WTC11 (cell line): Measurements from ENCODE around the gene PIK3CB.

Source experiments
- CREB1 ChIP-seq: sonication (generic); formaldehyde crosslinking; IDR thresholded peaks from 2 replicates; pipeline ENCODE4 v1.8.0; 2023; ENCODE audit warnings: mild to moderate bottlenecking, missing genetic modification reagents
- FOXJ3 ChIP-seq: sonication (generic); formaldehyde crosslinking; IDR thresholded peaks from 2 replicates; pipeline ENCODE4 v1.9.0; 2021; ENCODE audit warnings: missing genetic modification reagents, mild to moderate bottlenecking, borderline replicate concordance
- FOXK1 ChIP-seq: sonication (generic); formaldehyde crosslinking; IDR thresholded peaks from 2 replicates; pipeline ENCODE4 v1.8.0; 2022; ENCODE audit warnings: mild to moderate bottlenecking, moderate library complexity, missing genetic modification reagents
- FOXP1 ChIP-seq: sonication (generic); formaldehyde crosslinking; IDR thresholded peaks from 2 replicates; pipeline ENCODE4 v1.8.0; 2022; ENCODE audit warnings: missing genetic modification reagents, mild to moderate bottlenecking, moderate library complexity, borderline replicate concordance
- JUN ChIP-seq: sonication (generic); formaldehyde crosslinking; IDR thresholded peaks from 2 replicates; pipeline ENCODE4 v1.8.0; 2023; ENCODE audit warnings: mild to moderate bottlenecking, missing genetic modification reagents
- MXD4 ChIP-seq: fragments of 250-450 bp; sonication (Bioruptor Pico); IDR thresholded peaks from 2 replicates; pipeline ENCODE4 v1.8.0; 2021; ENCODE audit warnings: mild to moderate bottlenecking, moderate library complexity, borderline replicate concordance
- NFYB ChIP-seq: sonication (generic); formaldehyde crosslinking; conservative IDR thresholded peaks from 2 replicates; pipeline ENCODE4 v1.8.0; 2022; ENCODE audit warnings: low read depth, missing genetic modification reagents
- SP1 ChIP-seq: sonication (generic); formaldehyde crosslinking; conservative IDR thresholded peaks from 2 replicates; pipeline ENCODE4 v1.8.1; 2022; ENCODE audit warnings: missing genetic modification reagents
- TEAD4 ChIP-seq: sonication (generic); formaldehyde crosslinking; IDR thresholded peaks from 2 replicates; pipeline ENCODE4 v1.8.0; 2022; ENCODE audit warnings: mild to moderate bottlenecking, missing genetic modification reagents
- ZNF232 ChIP-seq: sonication (generic); formaldehyde crosslinking; IDR thresholded peaks from 2 replicates; pipeline ENCODE4 v1.8.0; 2022; ENCODE audit warnings: mild to moderate bottlenecking, missing genetic modification reagents
- TF ChIP-seq, protein P1 (sequence below): sonication (generic); formaldehyde crosslinking; IDR thresholded peaks from 2 replicates; pipeline ENCODE4 v1.8.0; 2022; ENCODE audit warnings: mild to moderate bottlenecking, missing genetic modification reagents
- TF ChIP-seq, protein P2 (sequence below): fragments of 200-600 bp; IDR thresholded peaks from 2 replicates; pipeline ENCODE4 v1.8.0; 2022; ENCODE audit warnings: antibody characterized with exemption
- TF ChIP-seq, protein P3 (sequence below): sonication (generic); formaldehyde crosslinking; IDR thresholded peaks from 2 replicates; pipeline ENCODE4 v1.8.1; 2023; ENCODE audit warnings: mild to moderate bottlenecking, missing genetic modification reagents, moderate library complexity
- TF ChIP-seq, protein P4 (sequence below): sonication (generic); formaldehyde crosslinking; IDR thresholded peaks from 2 replicates; pipeline ENCODE4 v1.8.0; 2022; ENCODE audit warnings: mild to moderate bottlenecking, missing genetic modification reagents

DNA sequence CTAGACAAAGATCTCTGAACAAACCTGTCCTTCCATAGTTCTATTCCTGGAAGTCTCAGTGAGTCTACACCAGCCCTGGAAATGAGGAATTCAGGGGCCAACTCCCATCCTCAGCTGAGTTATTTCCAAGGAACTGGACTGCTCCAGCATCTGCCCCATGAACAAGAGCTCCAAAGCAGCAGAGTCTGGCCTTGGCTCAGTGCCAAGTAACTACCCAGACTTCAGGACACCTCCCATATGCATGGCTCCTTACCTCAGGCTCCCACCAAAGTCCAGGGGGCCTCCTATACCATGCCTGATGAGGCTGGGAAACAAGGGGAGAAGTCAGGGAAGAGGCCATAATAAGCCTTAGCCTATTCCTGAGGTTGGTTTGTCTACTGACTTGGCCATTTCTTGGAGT, 181.2 kb downstream of the PIK3CB start:
- TF ChIP-seq, protein P1, sequence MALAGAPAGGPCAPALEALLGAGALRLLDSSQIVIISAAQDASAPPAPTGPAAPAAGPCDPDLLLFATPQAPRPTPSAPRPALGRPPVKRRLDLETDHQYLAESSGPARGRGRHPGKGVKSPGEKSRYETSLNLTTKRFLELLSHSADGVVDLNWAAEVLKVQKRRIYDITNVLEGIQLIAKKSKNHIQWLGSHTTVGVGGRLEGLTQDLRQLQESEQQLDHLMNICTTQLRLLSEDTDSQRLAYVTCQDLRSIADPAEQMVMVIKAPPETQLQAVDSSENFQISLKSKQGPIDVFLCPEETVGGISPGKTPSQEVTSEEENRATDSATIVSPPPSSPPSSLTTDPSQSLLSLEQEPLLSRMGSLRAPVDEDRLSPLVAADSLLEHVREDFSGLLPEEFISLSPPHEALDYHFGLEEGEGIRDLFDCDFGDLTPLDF (CRISPR knock-in tag) = no peak
- TF ChIP-seq FOXJ3 (CRISPR knock-in tag) (no peak), TEAD4 (no peak), CREB1 (CRISPR knock-in tag) (no peak), FOXP1 (CRISPR knock-in tag) (no peak), SP1 (CRISPR knock-in tag) (no peak), ZNF232 (no peak), JUN (CRISPR knock-in tag) (no peak), FOXK1 (CRISPR knock-in tag) (no peak), MXD4 (CRISPR knock-in tag) (no peak), NFYB (CRISPR knock-in tag) (no peak)
- TF ChIP-seq, protein P2, sequence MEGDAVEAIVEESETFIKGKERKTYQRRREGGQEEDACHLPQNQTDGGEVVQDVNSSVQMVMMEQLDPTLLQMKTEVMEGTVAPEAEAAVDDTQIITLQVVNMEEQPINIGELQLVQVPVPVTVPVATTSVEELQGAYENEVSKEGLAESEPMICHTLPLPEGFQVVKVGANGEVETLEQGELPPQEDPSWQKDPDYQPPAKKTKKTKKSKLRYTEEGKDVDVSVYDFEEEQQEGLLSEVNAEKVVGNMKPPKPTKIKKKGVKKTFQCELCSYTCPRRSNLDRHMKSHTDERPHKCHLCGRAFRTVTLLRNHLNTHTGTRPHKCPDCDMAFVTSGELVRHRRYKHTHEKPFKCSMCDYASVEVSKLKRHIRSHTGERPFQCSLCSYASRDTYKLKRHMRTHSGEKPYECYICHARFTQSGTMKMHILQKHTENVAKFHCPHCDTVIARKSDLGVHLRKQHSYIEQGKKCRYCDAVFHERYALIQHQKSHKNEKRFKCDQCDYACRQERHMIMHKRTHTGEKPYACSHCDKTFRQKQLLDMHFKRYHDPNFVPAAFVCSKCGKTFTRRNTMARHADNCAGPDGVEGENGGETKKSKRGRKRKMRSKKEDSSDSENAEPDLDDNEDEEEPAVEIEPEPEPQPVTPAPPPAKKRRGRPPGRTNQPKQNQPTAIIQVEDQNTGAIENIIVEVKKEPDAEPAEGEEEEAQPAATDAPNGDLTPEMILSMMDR = no peak
- TF ChIP-seq, protein P3, sequence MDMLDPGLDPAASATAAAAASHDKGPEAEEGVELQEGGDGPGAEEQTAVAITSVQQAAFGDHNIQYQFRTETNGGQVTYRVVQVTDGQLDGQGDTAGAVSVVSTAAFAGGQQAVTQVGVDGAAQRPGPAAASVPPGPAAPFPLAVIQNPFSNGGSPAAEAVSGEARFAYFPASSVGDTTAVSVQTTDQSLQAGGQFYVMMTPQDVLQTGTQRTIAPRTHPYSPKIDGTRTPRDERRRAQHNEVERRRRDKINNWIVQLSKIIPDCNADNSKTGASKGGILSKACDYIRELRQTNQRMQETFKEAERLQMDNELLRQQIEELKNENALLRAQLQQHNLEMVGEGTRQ = no peak
- TF ChIP-seq, protein P4, sequence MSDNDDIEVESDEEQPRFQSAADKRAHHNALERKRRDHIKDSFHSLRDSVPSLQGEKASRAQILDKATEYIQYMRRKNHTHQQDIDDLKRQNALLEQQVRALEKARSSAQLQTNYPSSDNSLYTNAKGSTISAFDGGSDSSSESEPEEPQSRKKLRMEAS (CRISPR knock-in tag) = no peak
